NCI-H2196 (cell line): ENCODE measurements around the gene CD2BP2.
A peak's percentile ranks its signal among the peaks of the same experiment; 100 is the strongest.

Experiments used
- DNase-seq: peaks from one replicate; lab custom pipeline; 2025; ENCODE audit not compliant: unreplicated experiment; lab: John Stamatoyannopoulos, UW

The CD2BP2 gene

DNA sequence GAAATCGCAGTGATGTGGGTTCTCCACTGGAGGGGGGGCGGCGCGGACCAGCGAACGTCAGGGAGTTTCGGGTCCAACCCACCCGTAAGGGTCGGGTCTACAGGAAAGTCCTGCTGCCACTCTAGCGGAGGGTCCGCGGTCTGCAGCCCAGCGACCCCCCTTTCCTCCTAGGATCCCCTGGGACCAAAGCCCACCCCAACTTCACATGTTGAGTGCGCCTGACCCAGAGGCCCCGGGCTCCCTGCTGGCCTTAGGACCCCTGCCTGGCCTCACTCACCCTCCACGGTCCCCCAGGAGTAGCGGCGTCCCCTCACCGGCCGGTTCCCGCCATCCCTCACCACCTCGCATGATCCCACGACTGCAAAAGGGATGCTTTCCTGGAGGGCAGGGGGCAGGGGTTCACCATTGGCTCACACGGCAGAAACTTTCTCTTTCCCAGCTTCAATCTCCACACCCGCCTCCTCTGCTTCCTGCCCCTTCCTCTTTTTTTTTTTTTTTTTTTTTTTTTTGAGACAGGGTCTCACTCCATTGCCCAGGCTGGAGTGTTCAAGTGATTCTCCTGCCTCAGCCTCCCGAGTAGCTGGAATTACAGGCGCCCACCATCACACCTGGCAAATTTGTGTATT, 24.2 kb upstream of the CD2BP2 start:
- DNase-seq: no peak

DNA sequence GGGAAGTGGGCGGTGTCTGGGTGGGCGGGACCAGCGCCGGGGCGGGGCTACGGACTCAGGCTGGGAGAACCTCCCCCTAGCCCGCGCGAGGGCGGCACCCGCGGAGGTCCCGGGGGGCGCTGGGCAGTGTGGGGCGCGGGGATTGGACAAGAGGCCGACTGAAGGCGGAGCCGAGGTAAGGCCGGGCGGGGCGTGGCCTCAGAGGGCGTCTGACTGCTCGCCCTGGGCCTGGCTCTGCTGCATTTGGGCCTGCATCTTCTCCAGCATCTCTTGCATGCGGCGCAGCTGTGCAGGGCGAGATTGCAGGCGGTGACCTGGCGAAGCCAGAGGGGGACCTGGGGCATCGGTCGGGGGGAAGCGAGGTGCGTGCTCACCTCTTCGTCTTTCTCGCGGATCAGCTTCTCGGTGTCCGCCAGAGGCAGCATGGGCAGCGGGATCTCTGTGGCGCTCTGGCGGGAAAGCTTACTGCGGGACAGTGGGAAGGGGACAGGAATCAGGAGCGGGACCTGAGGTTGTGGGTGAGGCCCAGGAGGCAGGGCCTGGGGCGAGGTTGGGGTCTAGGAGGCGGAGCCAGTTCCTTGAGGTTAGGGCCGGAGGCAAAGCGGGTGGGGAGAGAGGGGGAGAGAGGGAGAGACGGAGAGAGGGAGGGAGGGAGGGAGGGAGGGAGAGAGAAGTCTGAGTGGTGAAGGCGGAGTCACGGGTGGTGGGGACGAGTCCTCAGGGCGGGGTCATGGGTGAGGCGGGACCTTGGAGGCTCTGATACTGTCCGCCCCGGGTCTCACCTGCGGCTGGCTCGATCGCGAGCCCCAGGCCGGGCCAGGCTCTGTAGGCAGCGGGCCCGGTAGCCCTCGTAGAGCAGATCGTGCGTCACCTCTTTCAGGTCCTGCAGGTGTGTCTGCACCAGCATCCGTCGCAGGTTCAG, 23.4 kb upstream of the CD2BP2 start:
- peak; percentile 99 for DNase-seq

DNA sequence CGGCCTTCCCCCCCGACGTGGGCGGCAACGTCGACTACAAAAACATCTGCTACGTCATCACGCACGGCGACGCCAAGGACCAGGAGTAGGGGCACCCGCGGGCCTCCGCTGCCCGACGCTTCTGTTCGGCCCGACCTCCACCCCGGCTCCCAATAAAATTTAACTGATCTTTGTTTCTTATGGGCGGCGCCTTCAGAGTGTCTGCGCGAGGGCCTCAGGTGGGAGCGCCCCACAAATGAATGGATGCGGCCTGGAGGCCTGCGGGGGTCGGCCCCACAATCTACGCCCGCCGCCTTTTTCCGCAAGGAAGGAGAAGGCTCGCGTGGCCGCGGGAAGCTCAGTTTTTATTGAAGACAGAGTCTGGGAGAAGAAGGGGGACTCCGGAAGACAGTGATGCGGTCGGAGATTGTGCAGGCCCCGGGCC, 22.7 kb upstream of the CD2BP2 start:
- peak; percentile 88 for DNase-seq

DNA sequence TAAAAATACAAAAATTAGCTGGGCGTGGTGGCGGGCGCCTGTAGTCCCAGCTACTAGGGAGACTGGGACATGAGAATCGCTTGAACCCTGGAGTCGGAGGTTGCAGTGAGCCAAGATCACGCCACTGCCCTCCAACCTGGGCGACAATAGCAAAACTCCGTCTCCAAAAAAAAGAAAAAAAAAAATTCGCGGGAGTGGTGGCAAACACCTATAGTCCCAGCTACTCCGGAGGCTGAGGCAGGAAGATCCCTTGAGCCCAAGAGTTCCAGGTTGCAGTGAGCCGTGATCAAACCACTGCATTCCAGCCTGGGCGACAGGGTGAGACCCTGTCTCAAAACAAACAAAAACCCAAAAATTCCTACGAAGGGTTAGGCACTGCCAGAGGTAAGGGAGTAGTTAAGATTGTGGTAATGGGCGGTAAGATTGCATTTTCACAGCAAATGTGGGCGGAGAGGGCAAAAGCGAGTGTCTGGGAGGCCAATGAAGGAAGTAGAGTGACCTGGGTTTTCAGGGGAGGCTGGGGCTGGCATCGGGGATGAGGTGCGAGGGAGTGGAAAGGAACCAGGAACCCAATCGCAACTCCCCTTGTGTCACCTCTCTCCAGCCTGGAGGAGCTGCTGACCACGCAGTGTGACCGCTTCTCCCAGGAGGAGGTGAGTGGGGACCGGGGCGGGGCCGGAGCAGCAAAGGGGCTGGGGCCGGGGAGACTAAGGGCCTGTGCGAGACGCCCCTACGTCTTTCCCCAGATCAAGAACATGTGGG, 22.1 kb upstream of the CD2BP2 start:
- DNase-seq: no peak

DNA sequence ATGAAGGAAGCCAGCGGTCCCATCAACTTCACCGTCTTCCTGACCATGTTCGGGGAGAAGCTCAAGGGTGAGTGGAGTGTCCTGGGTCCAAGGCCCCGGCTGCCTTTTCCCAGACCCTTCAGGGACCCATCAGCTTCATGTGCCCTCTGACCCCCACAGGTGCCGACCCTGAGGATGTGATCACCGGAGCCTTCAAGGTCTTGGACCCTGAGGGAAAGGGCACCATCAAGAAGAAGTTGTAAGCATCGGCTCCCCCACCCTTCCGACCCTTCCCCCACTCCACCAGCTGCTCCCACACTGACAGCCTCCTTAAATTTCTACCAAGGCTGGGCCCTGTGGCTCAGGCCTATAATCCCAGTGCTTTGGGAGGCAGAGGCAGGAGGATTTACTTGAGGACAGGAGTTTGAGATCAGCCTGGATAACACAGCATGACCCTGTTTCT, 21.4 kb upstream of the CD2BP2 start:
- no peak for DNase-seq

DNA sequence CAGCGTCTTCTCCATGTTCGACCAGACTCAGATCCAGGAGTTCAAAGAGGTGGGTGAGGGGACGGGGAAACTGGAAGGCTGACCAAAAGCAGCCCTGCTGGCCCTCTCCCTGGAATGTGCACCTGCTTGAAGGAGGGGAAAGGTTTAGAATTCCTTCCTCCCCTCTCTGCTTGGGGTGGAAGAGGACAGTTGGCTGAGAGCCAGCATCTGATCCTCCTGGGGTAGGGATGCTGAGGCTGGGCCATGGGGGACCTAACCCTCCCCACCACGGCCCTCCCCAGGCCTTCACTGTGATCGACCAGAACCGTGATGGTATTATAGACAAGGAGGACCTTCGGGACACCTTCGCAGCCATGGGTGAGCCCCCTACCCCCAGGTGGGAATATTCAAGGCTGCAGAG, 20.8 kb upstream of the CD2BP2 start:
- no peak for DNase-seq

DNA sequence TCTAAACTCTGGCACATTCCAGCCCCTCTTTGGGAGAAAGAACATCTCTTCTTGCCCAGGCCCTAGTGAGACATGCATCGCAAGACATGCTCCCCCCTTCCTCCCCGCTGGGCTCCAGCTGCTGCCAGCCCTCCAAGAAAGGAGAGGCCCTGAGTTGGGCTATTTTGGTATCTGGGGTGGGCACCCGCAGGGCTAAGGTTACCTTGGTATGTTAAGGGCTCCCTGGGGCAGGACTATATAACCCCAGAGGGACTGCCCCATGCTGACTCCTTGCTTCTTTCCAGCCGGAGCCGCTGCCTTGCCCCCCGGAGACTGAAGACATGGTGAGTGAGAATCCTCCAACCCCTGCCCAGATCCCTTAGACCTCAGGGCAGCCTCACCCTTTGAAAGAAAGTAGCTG, 19.4 kb upstream of the CD2BP2 start, which contains the start of gene MYL11:
MYL11 (plus strand) TSS at position 265 of the 400 bp plus-strand sequence; CDS start at position 321, 56 bp downstream.
- DNase-seq: no peak

DNA sequence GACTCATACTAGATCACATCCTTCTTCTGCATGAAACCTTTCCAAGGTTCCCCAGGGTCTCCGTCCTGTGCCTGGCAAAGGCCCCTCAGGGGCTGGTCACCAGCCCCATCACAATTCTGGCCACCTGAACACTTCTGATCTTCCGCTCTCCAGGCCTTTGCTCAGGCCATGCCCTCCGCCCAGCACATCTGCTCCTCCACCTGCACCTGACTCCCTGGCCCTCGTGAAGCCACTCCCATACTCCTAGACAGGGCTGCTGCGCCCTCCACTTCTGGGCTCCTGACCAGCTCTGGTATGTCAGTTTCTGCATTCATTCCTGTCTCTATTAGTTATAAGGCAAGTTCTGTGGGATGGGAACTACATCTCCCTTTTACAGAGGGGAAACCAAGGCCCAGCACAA, 17.6 kb upstream of the CD2BP2 start:
- DNase-seq: peak; percentile 21

DNA sequence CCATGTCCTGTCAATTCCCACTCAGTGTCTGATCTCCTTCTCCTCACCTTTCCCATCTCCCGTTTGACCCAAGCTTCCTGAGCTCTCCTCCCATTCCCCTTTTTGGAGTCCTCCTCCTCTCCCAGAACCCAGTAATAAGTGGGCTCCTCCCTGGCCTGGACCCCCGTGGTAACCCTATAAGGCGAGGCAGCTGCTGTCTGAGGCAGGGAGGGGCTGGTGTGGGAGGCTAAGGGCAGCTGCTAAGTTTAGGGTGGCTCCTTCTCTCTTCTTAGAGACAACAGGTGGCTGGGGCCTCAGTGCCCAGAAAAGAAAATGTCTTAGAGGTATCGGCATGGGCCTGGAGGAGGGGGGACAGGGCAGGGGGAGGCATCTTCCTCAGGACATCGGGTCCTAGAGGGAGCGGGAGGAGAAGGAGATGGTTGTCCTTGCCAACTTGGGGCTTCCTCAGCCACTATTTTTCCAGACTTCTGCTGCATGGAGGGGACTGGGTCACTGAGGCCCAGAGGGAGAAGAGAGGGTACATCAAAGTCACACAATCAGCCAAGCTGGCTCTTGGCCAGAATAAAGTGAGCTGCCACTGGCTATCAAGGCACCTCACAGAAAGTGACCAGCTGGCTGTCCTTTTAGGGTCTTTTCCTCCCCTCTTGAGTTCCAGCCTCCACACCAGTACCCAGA, 17.1 kb upstream of the CD2BP2 start:
- no peak for DNase-seq

DNA sequence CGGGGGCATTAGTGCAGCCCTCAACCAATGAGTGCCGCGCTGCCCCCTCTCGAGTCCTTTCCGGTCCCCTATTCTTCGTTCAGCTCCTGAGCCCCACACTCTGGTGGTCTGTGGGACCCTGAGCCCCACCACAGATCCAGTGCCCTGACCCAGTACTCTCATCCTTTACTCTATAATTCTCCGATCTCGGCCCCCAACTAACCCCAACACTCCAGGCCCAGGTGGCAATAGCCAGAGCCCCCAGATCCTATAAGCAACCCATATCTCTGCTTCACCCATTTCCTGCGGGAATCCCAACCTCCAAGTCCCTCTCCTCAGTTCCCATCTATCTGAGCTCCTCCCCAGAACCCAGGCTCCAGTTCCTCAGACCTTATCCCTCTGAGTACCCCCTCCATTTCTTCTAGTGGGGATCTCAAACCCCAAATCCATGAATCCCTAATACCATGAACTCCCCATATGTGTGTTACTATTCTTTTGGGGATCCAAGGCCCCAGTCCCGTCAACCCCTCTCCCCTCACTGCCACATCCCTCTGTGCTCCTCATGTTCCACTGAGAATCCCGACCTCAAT, 16.2 kb upstream of the CD2BP2 start:
- DNase-seq: no peak

DNA sequence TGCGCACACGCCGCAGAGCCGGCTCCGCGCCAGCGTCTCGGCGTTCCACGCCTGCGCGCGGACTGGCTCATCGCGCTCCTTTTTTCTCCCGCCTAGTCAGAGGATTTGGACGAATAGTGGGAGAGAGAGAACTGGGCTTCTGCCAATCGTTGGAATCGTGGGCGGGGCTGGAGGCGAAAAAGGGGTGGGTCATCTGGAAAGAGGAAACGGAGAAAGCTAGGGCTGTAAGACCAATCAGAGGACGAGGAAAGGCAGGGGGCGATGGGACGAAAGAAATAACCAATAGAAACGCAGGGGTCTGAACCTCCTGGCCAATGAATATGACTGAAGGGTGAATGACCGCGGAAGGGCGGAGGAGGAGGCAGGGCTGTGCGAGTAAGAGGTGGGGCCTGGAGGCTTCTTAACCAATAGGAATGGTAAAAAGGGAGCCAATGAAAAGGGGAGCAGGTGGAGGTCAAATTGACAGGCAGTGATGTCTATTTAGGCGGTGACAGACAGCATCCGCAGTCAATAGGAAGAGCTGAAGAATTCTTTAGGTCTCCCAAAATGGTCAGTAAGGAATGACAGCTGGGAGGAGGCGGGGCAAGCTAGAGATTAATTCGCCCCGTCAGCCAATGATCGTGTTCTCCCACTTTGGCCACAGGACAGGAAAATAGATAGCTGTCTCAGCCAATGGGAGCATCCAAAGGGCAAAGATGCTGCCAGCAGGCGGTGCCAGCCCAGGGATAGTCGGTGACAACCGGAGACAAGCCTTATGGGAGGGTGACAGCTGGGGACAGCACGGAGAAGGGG, 15.5 kb upstream of the CD2BP2 start, which contains the start of gene TBC1D10B:
TBC1D10B (minus strand) TSS at position 39 of the 792 bp plus-strand sequence. CDS start 311 bp downstream, outside the sequence.
- peak; percentile 100 for DNase-seq

DNA sequence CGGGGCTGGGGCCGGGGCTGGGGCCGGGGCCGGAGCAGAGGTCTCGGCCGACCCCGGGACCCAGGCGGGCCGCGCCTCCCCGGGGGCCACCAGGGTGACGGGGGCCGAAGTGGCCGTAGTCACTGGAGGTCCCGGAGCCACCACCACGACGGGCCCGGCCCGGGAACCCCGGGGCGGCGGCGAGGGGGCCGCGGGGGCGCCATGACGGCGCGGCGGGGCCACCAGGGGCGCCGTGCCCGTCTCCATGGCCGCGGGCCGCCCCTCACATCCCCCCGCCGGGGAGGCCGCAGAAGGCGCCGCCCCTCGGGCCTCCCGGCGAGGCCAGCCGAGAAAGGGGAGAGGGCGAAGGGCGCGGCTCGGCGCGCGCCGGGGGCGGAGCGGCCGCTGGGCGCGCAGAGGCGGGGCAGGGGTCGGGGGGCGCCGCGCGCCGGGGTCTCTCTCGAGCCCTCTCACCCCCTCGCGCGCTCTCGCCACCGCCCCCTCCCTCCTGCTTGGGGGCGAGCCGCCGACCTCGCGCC, 14.9 kb upstream of the CD2BP2 start:
- DNase-seq: no peak

DNA sequence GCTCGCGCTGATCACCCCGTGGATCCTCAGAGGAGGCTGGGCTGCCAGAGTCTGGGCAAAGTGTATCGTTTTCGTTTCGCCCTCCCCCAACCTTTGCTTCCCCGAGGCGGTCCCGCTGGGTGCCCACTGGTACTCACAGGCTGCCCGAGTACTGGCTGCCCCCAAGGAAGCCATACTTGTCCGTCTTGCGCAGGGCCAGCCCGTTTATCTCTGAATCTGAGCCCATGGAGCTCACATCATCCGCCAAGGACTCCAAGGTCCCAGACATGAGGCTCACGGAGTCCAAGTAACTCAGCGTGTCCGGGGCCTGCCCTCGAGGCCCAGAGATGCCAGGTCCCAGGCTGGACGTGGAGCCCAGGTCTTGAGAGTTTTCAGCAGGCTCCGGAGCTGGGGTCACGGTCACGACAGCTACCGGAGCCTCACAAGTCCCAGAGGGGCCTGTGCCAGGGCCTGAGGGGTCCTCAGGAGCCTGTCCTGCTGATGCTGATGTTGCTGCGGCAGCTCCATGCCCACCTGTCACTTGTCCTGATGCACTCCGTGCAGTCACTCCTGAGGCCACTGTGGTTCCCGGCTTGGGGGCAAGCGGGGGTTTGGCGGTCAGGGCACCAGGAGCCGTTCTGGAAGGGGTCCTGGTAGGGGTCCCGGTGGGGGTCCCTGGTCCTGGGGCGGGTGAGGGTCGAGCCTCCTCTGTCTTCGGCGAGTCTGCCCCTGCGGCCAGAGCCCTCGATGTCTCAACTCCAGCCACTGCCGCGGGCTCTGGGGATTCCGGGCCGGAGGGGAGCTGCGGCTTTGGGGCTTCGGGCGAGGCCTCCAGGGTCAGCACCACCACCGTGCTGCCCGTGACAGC, 14.2 kb upstream of the CD2BP2 start:
- no peak for DNase-seq

DNA sequence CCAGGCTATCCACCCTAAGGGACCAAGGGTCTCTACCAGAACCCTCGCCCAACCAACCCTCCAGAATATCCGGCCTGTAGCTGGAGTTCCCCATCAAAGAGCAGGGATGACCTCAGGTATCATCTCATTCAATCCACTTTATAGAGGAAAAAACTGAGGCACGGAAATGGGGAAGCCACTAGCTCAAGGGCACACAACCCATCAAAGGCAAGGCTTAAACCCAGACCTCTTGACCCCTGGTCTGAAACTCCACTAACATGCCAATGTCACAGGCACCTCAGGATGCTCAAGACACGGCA, 13.6 kb upstream of the CD2BP2 start:
- no peak for DNase-seq

DNA sequence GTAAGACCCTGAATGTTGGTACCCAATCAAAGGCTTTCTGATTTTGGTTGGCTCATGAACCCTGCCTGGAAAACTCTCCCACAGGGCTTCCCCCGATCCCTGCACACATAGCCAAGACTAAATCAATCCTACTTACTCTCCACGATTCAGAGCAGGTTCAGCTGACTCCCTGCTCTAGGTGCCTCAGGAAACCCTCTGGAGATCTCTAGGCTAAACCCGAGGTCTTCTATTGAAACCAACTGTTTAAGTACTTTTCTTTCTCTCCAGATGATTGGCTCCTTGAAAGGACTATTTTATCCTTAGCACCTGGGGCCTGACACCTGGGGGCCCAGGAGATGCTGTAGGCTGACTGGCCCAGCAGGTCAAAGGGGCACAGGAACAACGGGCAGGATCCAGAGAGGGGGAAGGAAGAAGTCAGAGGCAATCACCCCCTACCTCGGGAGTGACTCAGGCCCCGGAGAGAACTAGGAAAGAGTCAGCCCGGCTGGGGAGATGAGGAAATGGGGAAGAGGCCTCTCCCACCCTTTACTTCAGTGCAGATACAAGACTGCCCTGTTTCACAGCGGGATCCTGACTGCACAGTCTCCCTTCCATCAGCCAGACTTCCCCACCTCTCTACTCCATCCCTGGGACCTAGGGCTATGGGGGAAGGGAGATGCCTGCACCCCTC, 13.1 kb upstream of the CD2BP2 start:
- DNase-seq: no peak

DNA sequence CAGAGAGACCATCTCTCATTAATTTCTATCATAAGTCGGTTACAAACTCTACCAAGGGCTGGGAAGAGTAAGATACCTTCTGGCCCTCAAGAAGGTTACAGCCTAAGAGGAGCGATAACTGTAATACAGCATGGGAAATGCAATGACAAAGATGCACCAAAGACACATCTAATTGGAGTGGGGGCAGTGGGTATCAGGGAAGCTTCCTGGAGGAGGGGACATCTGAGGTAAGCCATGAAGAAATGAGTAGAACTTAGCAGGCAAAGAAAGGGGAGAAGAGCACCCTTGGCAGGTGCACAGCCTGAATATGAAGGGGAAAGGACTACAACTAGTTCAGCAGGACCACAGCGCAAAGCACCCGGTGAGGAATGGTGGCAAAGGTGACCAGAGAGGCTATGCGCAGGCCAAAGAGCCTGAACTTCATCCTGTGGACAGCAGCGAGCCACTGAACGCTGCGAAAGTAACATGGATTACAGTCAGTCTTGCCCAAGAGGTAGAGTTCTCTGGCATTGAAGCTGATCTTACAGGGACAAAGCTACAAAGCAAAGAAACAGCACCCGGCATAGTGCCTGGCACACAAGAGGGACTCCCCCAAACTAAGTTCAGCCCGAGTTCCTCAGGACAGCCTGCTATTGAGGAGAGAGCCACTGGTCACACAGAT, 12.4 kb upstream of the CD2BP2 start:
- DNase-seq: no peak

DNA sequence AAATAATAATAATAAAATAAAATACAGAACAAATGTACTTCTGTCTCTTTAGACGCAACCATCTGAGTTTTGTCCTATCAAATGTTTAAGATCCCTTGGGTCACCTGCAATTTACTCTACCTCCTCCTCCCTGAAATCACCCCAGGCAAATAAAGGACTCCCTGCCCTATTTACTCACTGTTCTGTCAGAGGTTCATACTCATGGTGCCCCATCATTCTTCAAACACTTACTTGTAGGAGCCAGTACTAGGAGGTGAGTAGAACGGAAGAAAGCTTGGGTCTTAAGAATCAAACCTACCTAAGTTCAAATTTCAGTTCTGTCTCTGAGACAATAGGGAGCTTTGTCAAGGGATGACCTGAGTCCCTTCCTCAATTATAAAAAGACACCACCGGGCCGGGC, 11.4 kb upstream of the CD2BP2 start:
- no peak for DNase-seq

DNA sequence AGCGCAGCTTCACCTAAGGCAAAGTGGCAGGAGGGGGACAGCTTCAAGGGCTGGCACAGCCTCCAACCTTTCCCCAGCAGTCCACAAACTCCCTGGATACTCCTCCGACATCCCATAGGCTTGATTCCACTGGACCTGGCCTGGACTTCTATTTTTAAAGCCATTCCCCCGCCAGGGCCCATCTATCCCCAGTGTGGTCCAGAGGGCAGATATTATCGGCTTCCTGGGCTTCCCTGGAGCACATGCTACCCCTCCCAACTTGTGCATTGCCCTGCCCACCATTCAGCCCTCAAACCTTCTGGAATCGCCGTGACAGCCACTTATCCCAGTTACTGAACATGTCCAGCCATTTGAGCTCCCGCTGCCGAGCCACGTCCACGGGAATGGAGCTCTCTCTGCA, 10.1 kb upstream of the CD2BP2 start:
- no peak for DNase-seq
